ENCODE results near the gene FAM229A.

FAM229A gene

DNA sequence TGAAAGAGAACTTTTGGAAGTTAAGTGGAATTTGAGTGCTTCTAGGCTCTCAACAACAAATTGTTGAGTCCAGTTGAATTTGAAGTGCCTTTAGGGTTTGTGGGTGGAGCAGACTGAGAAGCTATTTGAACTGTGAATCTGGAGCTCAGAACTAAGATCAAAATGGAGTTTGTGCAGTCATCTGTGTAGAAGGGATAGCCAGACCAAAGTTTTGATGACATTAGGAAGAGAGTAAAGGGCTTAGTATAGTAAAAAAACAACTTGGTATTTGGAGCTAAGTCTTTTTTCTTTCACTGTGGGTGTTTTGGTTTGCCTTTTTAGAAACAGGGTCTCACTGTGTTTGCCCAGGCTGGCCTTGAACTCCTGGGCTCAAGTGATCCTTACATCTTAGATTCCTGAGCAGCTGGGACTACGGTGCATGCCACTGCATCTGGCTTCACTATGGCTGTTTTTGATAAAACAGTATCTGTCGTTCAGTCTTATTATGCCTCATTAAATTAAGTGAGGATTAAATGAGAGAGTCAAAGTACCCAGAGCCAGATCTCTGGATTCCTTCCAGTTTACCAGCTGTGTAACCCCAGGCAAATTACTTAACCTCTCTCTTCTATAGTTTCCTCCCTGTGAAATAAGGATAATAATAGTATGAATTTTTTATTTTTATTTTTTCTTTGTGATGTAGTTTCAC, 50.4 kb downstream of the FAM229A start:
- DNase-seq (ENCODE audit: low read depth), result no peak
- TF ChIP-seq, protein P1, sequence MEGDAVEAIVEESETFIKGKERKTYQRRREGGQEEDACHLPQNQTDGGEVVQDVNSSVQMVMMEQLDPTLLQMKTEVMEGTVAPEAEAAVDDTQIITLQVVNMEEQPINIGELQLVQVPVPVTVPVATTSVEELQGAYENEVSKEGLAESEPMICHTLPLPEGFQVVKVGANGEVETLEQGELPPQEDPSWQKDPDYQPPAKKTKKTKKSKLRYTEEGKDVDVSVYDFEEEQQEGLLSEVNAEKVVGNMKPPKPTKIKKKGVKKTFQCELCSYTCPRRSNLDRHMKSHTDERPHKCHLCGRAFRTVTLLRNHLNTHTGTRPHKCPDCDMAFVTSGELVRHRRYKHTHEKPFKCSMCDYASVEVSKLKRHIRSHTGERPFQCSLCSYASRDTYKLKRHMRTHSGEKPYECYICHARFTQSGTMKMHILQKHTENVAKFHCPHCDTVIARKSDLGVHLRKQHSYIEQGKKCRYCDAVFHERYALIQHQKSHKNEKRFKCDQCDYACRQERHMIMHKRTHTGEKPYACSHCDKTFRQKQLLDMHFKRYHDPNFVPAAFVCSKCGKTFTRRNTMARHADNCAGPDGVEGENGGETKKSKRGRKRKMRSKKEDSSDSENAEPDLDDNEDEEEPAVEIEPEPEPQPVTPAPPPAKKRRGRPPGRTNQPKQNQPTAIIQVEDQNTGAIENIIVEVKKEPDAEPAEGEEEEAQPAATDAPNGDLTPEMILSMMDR (conservative IDR thresholded peaks at IDR 0.05; ENCODE audit: low read depth, low read length), result no peak

More for the DNA sequence above, 50.4 kb downstream of the FAM229A start:
- H3K4me3 ChIP-seq (ENCODE audit: low read depth, low read length), result no peak overlapping the region

Measured in choroid plexus epithelial cell (primary cell).